ENCODE measurements around the gene CMTM3. TPM values are rescaled to one million over a fixed set of nuclear protein-coding genes. Genes with fewer than 3 reads are reported as not detected.

Gene CMTM3
- total and polyA plus RNA-seq, 9 of the 15 experiments (the other 6 are each of a cell fraction or from before 2014, with no cell fraction given) = 4.6 to 33.4 (median 17.5) TPM

GRCh38 chr16:66588981-66589713 is 15.4 kb upstream of the CMTM3 start (continued):
- TF ChIP-seq E2F8 (IDR thresholded peaks at IDR 0.05; ENCODE audit: low read depth, partially characterized antibody) = no peak
- TF ChIP-seq SP1 (CRISPR knock-in tag; IDR thresholded peaks at IDR 0.05) = 0 out of 2 replicates have a peak, but pooled peaks have one; percentile 19
- TF ChIP-seq SMC3 (conservative IDR thresholded peaks at IDR 0.05; ENCODE audit: insufficient read depth, low read depth, low read length) = peak; percentile 91
- peak; percentile 90; the same call in 1 of the 2 replicates for TF ChIP-seq STAG1 (CRISPR knock-in tag; IDR thresholded peaks at IDR 0.05; ENCODE audit: borderline replicate concordance)
- TF ChIP-seq ZNF253 (CRISPR knock-in tag; conservative IDR thresholded peaks at IDR 0.05) = no peak
- no peak for TF ChIP-seq ZNF277 (CRISPR knock-in tag; IDR thresholded peaks at IDR 0.05; ENCODE audit: borderline replicate concordance)
- TF ChIP-seq CREB1 (IDR thresholded peaks at IDR 0.05) = no peak
- no peak for TF ChIP-seq CREB1 (CRISPR knock-in tag; IDR thresholded peaks at IDR 0.05)
- peak; percentile 97 to 98 for TF ChIP-seq RAD21 (CRISPR knock-in tag; conservative IDR thresholded peaks at IDR 0.05 in 1 of 2, IDR thresholded peaks at IDR 0.05 in 1 of 2)
- no peak for TF ChIP-seq ID3 (CRISPR knock-in tag; IDR thresholded peaks at IDR 0.05)
- TF ChIP-seq ID3 (tag; IDR thresholded peaks at IDR 0.05) = no peak
- TF ChIP-seq SOX6 (IDR thresholded peaks at IDR 0.05) = no peak
- TF ChIP-seq HLTF (IDR thresholded peaks at IDR 0.05) = no peak
- peak; percentile 32; the same call in 1 of the 2 replicates for TF ChIP-seq CTBP1 (IDR thresholded peaks at IDR 0.05; ENCODE audit: borderline replicate concordance)
- no peak for TF ChIP-seq ZNF282 (CRISPR knock-in tag; IDR thresholded peaks at IDR 0.05)
- no peak for TF ChIP-seq ZNF584 (CRISPR knock-in tag; IDR thresholded peaks at IDR 0.05; ENCODE audit: low read depth)
- no peak for TF ChIP-seq MXD1 (CRISPR knock-in tag; IDR thresholded peaks at IDR 0.05; ENCODE audit: borderline replicate concordance, poor library complexity, severe bottlenecking)
- TF ChIP-seq E2F5 (CRISPR knock-in tag; IDR thresholded peaks at IDR 0.05) = 0 out of 2 replicates have a peak, but pooled peaks have one; percentile 43
- TF ChIP-seq MTA2 (IDR thresholded peaks at IDR 0.05; ENCODE audit: low read depth) = no peak
- no peak for TF ChIP-seq ARHGAP35 (IDR thresholded peaks at IDR 0.05; ENCODE audit: partially characterized antibody)
- no peak for TF ChIP-seq POLR2G (IDR thresholded peaks at IDR 0.05; ENCODE audit: low read depth, low read length)
- 0 out of 2 replicates have a peak, but pooled peaks have one; percentile 32 for TF ChIP-seq MAX (CRISPR knock-in tag; IDR thresholded peaks at IDR 0.05)
